HG02798 (cell line): Measurements from ENCODE around the gene HHIPL1.

Experiments
- ATAC-seq: cut with Tn5 transposase; IDR thresholded peaks from one replicate; pipeline ENCODE4 v1.9.1; 2021; ENCODE audit warnings: mild to moderate bottlenecking; ENCODE audit not compliant: unreplicated experiment, poor library complexity

HHIPL1 gene

DNA sequence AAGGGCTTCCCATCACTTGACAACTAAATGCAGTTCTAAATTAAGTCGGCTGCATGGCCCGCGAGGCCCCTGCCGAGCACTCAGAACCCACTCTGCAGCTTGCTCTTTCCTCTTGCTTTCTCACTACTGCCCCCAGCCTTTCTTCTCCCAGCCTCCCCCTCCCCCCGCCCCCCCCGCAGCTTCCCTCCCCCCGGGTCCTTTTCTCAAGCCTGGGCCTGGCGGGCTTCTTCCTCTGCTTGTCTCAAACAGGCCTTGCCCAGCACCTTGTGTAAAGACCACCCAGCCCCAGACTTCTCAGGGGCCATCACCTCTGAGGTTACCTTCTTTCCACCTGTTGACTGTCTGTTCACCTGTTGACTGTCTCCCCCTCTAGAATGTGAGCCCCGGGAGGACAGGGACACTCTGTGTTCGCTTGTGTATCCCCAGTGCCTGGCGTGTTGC, 40.2 kb downstream of the HHIPL1 start:
- no peak for ATAC-seq

DNA sequence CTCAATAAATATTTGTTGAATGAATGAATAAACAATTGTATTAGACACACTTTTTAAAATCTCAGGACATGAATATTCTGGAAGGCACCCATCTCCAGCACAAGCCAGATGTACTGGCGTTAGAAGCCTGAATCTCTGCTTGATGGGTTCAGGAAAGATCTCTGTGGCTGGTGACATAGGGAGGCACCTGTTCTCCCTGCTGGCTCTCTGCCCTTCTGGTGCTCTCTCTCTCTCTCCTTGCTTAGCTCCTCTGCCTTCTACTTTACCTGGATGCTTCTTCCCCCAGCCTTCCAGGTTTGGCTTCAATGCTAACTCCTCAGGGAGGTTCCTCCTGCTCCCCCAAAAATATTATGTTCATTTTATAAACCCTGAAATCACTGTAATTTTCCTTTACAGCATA, 40.7 kb downstream of the HHIPL1 start:
- no peak for ATAC-seq

DNA sequence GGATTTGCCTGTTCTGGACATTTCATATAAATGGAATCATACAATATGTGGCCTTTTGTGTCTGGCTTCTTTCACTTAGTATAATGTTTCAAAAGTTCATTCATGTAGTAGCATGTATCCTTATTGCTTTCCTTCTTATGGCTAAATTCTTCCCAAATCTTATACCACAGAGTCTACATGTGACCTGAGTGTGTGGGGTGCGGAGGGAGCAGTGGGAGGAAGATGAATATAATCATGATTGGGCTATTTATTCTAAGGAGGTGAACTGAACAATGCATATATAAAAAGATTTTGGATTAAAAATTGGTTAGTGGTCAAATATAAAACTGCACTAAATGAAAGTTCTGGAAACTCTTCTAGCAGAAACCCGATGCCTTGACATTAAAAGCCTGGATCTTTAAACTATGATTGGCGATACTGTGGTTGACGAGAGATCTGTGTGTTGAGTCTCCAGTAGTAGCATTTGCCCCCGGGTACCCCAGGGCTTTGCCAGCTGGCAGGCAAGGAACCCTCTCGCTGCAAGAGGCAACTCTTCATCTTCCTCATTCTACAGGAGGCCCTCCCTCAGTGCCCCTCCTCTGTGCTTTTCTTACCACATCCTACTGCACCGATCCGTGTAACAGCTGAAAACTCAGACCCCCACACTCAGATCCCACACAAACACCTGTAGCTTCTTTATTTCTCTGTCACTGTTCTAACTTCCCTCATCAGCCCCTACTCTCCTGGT, 41.8 kb downstream of the HHIPL1 start:
- no peak for ATAC-seq

GRCh38 chr14:99687284-99688209, 42.6 kb downstream of the HHIPL1 start:
- no peak for ATAC-seq

- ATAC-seq, result no peak
Observed at GRCh38 chr14:99688210-99688581, 43.3 kb downstream of the HHIPL1 start.

DNA sequence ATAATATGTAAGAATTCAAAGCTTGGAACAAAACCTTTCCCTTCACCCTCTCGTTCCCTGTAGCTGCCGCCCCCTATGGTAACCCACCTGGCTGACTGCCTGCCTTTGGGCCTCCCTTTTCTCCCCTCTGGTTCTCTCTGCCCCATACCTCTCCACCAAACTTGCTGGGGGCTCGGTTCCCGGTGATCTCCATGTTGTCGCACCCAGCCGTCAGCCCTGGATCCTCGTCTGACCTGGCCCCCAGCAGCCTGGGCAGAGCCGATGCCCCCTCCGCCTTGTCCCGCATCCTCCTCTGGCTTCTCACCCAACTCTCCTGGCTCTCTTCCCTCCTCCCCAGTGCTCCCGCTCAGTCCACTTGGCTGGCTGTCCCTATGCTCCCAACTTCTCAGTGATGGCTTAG, 43.7 kb downstream of the HHIPL1 start:
- no peak for ATAC-seq

DNA sequence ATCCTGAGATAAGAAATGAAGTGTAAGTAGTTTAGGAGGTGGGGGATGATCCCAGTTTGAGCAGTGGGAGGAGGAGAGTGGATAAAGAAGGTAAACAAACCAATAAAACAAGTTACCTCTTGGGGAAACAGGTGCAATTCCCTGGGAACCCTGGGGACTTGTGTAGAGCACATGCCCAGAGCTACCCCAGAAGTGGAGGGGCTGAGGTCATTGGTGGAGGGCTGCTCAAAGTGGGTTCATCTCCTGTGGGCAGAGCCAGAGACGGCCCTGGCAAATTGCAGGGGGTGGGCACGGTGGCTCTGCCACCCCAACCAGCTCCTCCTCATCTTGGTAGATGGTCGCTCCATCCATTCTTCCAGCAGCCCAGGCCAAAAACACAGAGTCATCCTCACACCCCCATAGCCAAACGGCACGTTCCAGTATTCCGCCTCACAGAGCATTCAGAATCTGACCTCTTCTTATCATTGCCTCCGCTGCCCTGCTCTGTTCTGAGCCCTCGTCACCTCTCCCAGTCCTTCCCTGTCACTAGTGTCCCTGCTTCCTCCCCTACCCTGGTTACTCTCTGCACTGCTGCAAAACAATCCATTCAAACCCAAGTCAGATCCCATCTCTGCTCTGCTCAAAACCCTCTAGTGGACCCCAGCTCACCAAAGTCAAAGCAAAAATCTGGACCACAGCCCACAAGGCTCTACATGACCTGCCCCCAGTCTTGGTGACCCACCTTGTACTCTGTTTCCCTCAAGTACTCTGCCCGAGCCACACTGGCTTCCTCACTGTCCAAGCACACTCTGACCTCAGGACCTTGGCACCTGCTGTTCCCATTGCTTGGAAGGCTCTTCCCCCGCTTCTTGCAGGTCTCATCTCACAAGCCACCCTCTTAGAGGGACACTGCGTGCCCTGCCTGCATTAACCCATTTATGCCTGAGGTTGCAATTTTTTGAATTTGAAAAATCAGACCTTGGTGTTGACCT, 44.6 kb downstream of the HHIPL1 start:
- ATAC-seq, result no peak

DNA sequence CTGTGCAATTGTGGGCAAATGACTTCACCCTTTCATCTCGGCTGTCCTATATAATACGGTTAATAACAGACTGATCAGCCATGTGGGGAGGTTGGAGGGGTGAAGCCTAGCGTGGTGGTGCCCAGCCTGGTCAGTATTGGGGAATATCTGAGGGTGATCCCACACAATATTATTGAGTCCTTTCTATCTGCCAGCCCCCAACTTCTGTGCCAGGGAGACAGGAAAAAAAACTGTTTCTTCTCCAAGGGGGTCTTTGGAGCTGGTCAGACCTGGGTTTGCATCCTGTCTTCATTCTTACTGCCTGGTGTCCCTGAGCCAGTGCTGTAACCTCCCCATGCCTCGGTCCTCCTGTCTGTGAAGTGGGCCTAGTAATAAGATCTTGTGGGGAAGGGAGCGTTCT, 45.7 kb downstream of the HHIPL1 start:
- ATAC-seq, result no peak

DNA sequence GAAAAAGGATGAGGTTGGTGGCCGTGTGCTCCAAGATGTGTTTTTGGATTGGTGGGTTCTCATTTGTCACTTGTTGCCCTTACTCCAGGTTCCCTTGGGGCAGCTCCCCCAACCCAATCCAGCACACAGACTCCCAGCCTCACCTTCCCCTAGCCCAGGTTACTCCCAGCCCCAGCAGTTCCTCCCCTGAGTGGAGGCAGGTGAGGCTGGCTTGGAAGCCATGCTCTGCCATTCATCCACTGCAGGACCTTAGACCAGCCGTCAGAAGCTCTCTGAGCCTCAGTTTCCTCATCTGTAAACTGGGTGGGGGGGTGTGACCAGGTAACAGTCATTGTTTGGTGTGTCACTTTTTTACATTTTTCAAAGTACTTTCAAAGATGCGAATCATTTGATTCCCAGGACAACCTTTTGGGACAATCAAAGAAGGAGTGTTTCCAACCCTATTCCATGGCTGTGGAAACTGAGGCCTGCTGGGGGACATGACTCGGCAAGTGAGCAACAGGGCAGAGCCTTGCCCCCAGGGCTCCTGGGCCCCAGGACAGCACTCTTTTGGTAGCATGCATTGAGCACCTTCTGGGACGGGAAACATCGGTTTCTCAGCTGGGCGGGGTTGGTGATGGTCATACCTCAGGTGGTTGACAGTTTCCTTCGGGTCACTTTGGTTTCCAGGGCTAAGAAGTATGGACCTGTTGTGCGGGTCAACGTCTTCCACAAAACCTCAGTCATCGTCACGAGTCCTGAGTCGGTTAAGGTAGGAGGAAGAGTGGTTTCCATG, 46.4 kb downstream of the HHIPL1 start:
- no peak for ATAC-seq

GRCh38 chr14:99693918-99694317, 49.0 kb downstream of the HHIPL1 start:
- no peak for ATAC-seq

DNA sequence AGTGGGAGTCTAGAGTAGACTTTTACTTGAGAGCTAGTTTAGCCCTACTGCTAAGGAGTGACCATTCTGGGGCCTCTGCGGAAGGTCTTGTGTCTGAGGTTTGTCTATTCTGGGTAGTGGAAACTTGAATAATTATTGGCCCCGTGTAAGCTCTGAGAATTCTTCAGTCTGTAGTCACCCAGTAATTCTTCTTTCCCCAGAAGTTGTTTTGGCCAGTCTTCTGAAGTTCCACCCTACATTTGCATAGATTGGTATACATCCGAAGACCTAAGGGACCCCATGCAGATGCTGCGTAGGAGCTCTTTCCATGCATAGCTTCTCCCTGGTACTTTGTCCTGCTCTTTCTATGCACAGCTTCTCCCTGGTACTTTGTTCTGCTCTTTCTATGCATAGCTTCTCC, 52.0 kb downstream of the HHIPL1 start:
- no peak for ATAC-seq

DNA sequence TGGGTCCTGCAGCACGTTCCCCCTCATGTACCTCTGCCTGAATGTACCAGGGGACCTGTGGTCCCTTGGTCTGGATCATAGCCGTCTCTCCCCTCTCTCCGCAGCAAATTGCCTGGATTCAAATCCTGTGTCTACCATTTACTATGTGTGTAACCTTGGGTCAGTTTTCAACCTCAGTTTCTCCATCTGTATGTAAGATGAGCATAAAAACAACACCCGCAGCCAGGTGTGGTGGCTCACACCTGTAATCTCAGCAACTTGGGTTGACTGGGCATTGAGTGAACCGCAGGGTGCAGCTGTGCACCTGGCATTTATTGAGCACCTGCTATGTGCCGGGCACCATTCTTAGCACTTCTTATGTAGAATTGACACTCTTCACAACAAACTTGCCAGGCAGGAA, 53.3 kb downstream of the HHIPL1 start:
- no peak for ATAC-seq

DNA sequence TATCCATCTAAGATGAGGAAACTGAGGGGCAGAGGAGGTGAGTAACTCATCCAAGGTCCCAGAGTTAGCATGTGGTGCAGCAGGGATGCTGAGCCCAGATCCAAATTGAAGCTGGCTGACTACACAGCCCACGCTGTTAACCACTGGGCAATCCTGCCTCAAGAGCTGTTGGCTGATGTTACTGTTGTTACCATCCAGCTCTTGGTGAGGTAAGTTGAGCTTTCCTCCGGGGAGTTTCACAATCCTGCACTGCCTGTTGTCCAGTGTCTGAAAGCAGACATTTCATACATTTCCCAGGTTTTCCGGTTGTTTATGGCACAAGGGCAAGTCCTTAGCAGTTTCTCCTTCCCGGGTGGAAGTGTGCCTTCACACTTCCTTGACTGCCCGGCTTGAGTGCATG, 53.7 kb downstream of the HHIPL1 start:
- no peak for ATAC-seq

GRCh38 chr14:99699085-99699760, 54.3 kb downstream of the HHIPL1 start:
- ATAC-seq, result no peak

DNA sequence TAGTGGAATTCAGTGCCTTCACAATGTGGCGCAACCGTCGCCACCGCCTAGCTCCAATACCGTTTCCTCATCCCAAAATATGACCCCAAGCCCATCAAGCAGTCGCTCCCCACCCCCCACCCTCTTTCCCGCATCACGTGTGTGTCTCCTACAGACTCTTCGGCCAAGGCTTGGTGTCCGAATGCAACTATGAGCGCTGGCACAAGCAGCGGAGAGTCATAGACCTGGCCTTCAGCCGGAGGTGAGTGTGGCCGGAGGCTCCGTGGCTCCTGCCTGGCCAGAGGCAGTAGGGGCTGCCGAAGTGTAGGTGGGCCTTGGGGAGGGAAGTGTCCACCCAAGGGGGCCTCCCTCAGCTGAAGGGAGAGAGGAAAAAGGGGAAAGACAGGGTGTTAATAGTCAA, 54.9 kb downstream of the HHIPL1 start:
- ATAC-seq, result no peak

DNA sequence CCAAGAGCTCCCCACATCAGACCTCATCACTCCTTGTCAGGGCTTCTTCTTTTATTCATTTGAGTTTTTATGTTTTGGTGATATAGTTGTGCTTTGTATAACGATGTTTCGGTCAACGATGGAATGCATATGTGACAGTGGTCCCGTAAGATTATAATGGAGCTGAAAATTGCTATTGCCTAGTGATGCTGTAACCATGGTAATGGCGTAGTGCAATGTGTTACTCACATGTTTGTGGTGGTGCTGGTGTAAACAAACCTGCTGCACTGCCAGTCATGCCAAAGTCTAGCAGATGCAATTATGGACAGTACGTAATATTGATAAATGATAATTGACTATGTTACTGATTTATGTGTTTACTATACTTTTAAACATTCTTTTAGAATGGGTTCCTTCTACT, 55.5 kb downstream of the HHIPL1 start:
- no peak for ATAC-seq

DNA sequence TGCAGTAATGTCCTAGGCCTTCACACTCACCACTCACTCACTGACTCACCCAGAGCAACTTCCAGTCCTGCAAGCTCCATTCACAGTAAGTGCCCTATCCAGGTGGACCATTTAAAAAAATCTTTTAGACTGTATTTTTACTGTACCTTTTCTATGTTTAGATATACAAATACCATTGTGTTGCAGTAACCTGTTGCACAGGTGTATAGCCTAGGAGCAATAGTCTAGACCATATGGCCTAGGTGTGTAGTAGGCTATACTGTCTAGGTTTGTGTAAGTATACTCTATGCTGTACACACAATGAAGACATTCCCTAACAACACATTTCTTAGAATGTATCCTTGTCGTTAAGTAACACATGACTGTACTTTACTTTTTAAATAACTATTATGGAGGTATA, 56.3 kb downstream of the HHIPL1 start:
- ATAC-seq, result no peak

DNA sequence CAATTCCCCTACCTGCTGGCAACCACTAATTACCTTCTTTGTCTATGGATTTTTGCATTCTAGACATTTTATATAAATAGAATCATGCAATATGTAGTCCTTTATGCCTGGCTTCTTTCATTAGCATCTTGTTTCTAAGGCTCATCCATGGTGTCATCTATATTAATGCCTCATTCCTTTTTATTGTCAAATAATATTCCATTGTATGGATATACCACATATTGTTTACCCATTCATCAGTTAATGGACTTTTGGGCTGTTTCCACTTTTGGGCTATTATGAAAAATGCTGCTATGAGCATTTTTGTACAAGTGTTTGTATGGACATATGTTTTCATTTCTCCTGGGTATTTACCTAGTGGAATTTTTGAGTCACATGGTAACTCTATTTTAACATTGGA, 57.2 kb downstream of the HHIPL1 start:
- ATAC-seq, result no peak

GRCh38 chr14:99703381-99703780, 58.5 kb downstream of the HHIPL1 start:
- ATAC-seq, result no peak
